Ovary (tissue), 3 donors: Measurements from ENCODE around the gene PARN.

Source experiments
- CTCF ChIP-seq, 3 donors: fragments of 450-650 bp in 2 of 3; fragments of 200-600 bp in 1 of 3; IDR thresholded peaks; one replicate each; pipeline versions ENCODE4 v1.5.1 to v1.8.0; 2016 to 2022; ENCODE audit warnings: antibody characterized with exemption in 3 of 3, mild to moderate bottlenecking in 1 of 3
- EP300 ChIP-seq: sonication (generic); formaldehyde crosslinking; IDR thresholded peaks from one replicate; pipeline ENCODE4 v1.6.1; 2017; ENCODE audit warnings: antibody characterized with exemption
- POLR2A ChIP-seq: fragments of 450-650 bp; IDR thresholded peaks from one replicate; pipeline ENCODE4 v1.6.1; 2017; ENCODE audit warnings: antibody characterized with exemption, mild to moderate bottlenecking, moderate library complexity
- donor health status: DM: no; HTN: no; CAD: no.

- no peak for TF ChIP-seq CTCF (IDR thresholded peaks at IDR 0.05)
- TF ChIP-seq POLR2A = no peak
- TF ChIP-seq EP300 = no peak
These were observed 171.5 kb downstream of the PARN start for GRCh38 chr16:14458576-14458975.
